WTC11 (cell line): ENCODE results near the gene CLMN. TPM values are rescaled to one million over a fixed set of nuclear protein-coding genes. Genes with fewer than 3 reads are reported as not detected.

Experiments used
- ATAC-seq: fragments of 200-7000 bp; cut with Tn5 transposase; 2 replicates; pipeline ENCODE4 v1.10.0; 2021; ENCODE audit warnings: mild to moderate bottlenecking, moderate library complexity
- CTCF ChIA-PET: fragments of 300-600 bp; sonication (Branson Sonifier 250); formaldehyde crosslinking; loops from one replicate; lab custom pipeline; 2021; ENCODE audit warnings: antibody characterized with exemption; lab: Charles Lee
- POLR2A ChIA-PET: fragments of 350-600 bp; sonication (Branson Sonifier 250); formaldehyde crosslinking; loops from one replicate; lab custom pipeline; 2021; ENCODE audit warnings: antibody characterized with exemption; lab: Charles Lee
- DNase-seq: peaks from one replicate; pipeline ENCODE4 v3.0.0; 2021; ENCODE audit warnings: low spot score
- H3K27ac Mint-ChIP-seq: 2 replicates; pipeline ENCODE4 v1.8.0; 2021; ENCODE audit warnings: mixed read lengths
- H3K27me3 Mint-ChIP-seq: 2 replicates; pipeline ENCODE4 v1.8.0; 2021; ENCODE audit warnings: low read depth, mild to moderate bottlenecking, moderate library complexity, mixed read lengths
- H3K36me3 Mint-ChIP-seq: 2 replicates; pipeline ENCODE4 v1.8.0; 2021; ENCODE audit warnings: mixed read lengths
- H3K4me1 Mint-ChIP-seq: 2 replicates; pipeline ENCODE4 v1.8.0; 2022; ENCODE audit warnings: mixed read lengths
- H3K4me3 Mint-ChIP-seq: 2 replicates; pipeline ENCODE4 v1.8.0; 2021; ENCODE audit warnings: mild to moderate bottlenecking, moderate library complexity, mixed read lengths
- H3K9me3 Mint-ChIP-seq: 2 replicates; pipeline ENCODE4 v1.8.0; 2021; ENCODE audit warnings: mixed read lengths
- ERG ChIP-seq: fragments of 250-450 bp; sonication (Bioruptor Pico); IDR thresholded peaks from 2 replicates; pipeline ENCODE4 v1.8.0; 2021; ENCODE audit warnings: mild to moderate bottlenecking
- HMGXB4 ChIP-seq: sonication (generic); formaldehyde crosslinking; IDR thresholded peaks from 2 replicates; pipeline ENCODE4 v1.8.1; 2023; ENCODE audit warnings: mild to moderate bottlenecking, moderate library complexity, missing genetic modification reagents
- MYBL2 ChIP-seq: sonication (generic); formaldehyde crosslinking; IDR thresholded peaks from 2 replicates; pipeline ENCODE4 v1.8.1; 2023; ENCODE audit warnings: mild to moderate bottlenecking, moderate library complexity, missing genetic modification reagents
- NR2C2 ChIP-seq: sonication (generic); formaldehyde crosslinking; IDR thresholded peaks from 2 replicates; pipeline ENCODE4 v1.8.0; 2022; ENCODE audit warnings: mild to moderate bottlenecking, missing genetic modification reagents
- PRRX2 ChIP-seq: fragments of 250-450 bp; sonication (Bioruptor Pico); IDR thresholded peaks from 2 replicates; pipeline ENCODE4 v1.8.0; 2021; ENCODE audit warnings: mild to moderate bottlenecking
- SMAD4 ChIP-seq: sonication (generic); formaldehyde crosslinking; IDR thresholded peaks from 2 replicates; pipeline ENCODE4 v1.8.0; 2022; ENCODE audit warnings: mild to moderate bottlenecking, missing genetic modification reagents
- USF1 ChIP-seq: sonication (generic); formaldehyde crosslinking; IDR thresholded peaks from 2 replicates; pipeline ENCODE4 v1.8.0; 2022; ENCODE audit warnings: mild to moderate bottlenecking, missing genetic modification reagents
- ZMAT4 ChIP-seq: fragments of 250-450 bp; sonication (Bioruptor Pico); IDR thresholded peaks from 2 replicates; pipeline ENCODE4 v1.9.0; 2021; ENCODE audit warnings: mild to moderate bottlenecking
- ZNF219 ChIP-seq: sonication (generic); formaldehyde crosslinking; IDR thresholded peaks from 2 replicates; pipeline ENCODE4 v1.8.0; 2023; ENCODE audit warnings: missing genetic modification reagents, mild to moderate bottlenecking, borderline replicate concordance
- ZNF263 ChIP-seq: sonication (generic); formaldehyde crosslinking; IDR thresholded peaks from 2 replicates; pipeline ENCODE4 v1.8.1; 2022; ENCODE audit warnings: low read depth, mild to moderate bottlenecking, moderate library complexity, missing genetic modification reagents
- total RNA-seq: library from RNA; stranded (reverse); gene quantifications from 3 replicates; pipeline ENCODE4 v1.2.3, GENCODE V29; 2021
- TF ChIP-seq, protein P1 (sequence below): fragments of 200-600 bp; IDR thresholded peaks from 2 replicates; pipeline ENCODE4 v1.8.0; 2022; ENCODE audit warnings: antibody characterized with exemption
- TF ChIP-seq, protein P2 (sequence below): sonication (generic); formaldehyde crosslinking; IDR thresholded peaks from 2 replicates; pipeline ENCODE4 v1.8.1; 2023; ENCODE audit warnings: mild to moderate bottlenecking, missing genetic modification reagents, moderate library complexity
- TF ChIP-seq, protein P3 (sequence below): sonication (generic); formaldehyde crosslinking; IDR thresholded peaks from 2 replicates; pipeline ENCODE4 v1.8.0; 2022; ENCODE audit warnings: mild to moderate bottlenecking, missing genetic modification reagents

Gene CLMN
- total RNA-seq, 1 experiment from 2014 or later = 12.2 TPM

- no peak for TF ChIP-seq PRRX2 (CRISPR knock-in tag)
- TF ChIP-seq, protein P1, sequence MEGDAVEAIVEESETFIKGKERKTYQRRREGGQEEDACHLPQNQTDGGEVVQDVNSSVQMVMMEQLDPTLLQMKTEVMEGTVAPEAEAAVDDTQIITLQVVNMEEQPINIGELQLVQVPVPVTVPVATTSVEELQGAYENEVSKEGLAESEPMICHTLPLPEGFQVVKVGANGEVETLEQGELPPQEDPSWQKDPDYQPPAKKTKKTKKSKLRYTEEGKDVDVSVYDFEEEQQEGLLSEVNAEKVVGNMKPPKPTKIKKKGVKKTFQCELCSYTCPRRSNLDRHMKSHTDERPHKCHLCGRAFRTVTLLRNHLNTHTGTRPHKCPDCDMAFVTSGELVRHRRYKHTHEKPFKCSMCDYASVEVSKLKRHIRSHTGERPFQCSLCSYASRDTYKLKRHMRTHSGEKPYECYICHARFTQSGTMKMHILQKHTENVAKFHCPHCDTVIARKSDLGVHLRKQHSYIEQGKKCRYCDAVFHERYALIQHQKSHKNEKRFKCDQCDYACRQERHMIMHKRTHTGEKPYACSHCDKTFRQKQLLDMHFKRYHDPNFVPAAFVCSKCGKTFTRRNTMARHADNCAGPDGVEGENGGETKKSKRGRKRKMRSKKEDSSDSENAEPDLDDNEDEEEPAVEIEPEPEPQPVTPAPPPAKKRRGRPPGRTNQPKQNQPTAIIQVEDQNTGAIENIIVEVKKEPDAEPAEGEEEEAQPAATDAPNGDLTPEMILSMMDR = no peak
- no peak for TF ChIP-seq NR2C2 (CRISPR knock-in tag)
Observed at GRCh38 chr14:95157048-95157326, 162.7 kb downstream of the CLMN start (continued).

DNA sequence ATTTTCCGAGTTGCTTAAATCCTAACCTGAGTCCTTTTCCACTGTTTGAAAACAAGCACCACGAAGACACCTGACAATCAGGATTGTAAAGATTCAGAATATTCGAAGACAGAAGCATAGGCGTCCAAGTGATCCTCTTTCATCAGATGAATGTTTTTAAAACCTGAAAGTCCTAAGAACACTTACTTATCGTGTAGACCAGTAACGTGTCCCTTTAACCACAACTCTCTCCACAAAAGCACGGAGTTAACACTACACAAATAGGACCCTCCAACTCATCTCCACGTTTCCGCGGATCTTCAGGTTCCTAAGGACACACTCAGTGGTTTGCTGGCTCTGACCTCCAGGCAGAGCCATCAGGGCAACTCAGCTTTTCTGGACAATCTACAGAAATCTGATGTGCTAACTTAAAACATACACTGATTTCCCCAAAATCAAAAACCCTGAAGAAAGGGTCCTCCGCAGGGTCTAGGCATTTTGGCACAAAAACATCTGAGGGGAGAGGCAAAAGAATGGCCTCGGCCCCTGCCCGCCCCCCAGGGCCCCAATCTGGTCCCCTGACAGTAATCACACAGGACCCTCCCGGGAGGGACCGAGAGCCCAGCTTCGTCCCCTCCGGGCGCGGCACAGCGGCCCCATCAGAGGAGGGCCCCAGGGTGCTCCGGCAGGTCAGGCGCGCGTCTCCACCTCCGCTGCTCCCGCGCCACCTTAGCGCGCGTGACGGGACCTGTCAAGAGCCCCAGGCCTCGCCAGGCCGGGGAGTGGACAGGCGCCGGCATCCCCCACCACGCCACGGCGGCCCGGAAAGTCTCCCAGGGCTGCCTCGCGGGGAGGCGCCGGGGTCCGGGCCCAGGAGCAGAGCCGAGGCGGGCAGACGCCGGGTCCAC, 163.3 kb downstream of the CLMN start:
- DNase-seq (peak; percentile 19), ATAC-seq (no peak)
- H3K4me3 Mint-ChIP-seq = peak overlapping the region; percentile 83
- peak overlapping the region; percentile 38; the same call in 1 of the 2 replicates for H3K27ac Mint-ChIP-seq
- ChIA-PET CTCF (no interaction called here), POLR2A (no interaction called here)
- peaks cover 45% of the 10 kb centered on the region for H3K4me1 Mint-ChIP-seq
- no peak for TF ChIP-seq USF1 (CRISPR knock-in tag)
- TF ChIP-seq ZNF263 (CRISPR knock-in tag) = no peak
- no peak for TF ChIP-seq ERG (CRISPR knock-in tag)
- TF ChIP-seq, protein P2, sequence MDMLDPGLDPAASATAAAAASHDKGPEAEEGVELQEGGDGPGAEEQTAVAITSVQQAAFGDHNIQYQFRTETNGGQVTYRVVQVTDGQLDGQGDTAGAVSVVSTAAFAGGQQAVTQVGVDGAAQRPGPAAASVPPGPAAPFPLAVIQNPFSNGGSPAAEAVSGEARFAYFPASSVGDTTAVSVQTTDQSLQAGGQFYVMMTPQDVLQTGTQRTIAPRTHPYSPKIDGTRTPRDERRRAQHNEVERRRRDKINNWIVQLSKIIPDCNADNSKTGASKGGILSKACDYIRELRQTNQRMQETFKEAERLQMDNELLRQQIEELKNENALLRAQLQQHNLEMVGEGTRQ (CRISPR knock-in tag) = no peak
- peak; percentile 45; the same call in 1 of the 2 replicates for TF ChIP-seq MYBL2 (CRISPR knock-in tag)
- 0 out of 2 replicates have a peak, but pooled peaks cover 3% of the 10 kb centered on the region for H3K36me3 Mint-ChIP-seq
- H3K27me3 Mint-ChIP-seq = no peaks in the 10 kb centered on the region; the same call in 1 of the 2 replicates
- peaks cover 4% of the 10 kb centered on the region; the same call in 1 of the 2 replicates for H3K9me3 Mint-ChIP-seq

DNA sequence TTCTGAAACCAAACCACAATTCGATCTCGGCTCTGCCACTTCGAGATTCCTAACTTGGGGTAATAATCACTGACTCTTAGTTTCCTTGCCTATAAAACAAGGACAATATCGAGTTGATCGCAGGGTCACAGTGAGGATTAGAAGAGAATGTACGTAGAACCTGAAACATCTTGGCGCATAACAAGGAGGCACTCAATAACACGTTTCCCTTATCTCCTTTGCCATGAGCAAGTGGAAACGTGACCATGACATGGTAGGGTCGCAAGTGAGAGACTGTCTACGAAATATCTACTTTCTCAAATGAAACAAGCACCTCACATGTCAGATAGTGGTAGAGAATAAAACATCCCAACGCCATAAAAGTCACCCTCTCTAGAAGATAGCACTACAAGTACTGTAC, 164.7 kb downstream of the CLMN start:
- Mint-ChIP-seq H3K4me1 (peaks cover 49% of the 10 kb centered on the region), H3K9me3 (peaks cover 4% of the 10 kb centered on the region; the same call in 1 of the 2 replicates), H3K4me3 (peak overlapping the region; percentile 83), H3K27me3 (no peaks in the 10 kb centered on the region; the same call in 1 of the 2 replicates), H3K27ac (peak overlapping the region; percentile 35; the same call in 1 of the 2 replicates), H3K36me3 (0 out of 2 replicates have a peak, but pooled peaks cover 3% of the 10 kb centered on the region)
- POLR2A ChIA-PET = interaction anchor here (0.7 kb wide), 1 partner anchor 10 kb away, joined by 5 read pairs; no protein-coding TSS in a partner anchor
- no peak for ATAC-seq
- CTCF ChIA-PET = no interaction called here
- no peak for DNase-seq
- TF ChIP-seq, protein P3, sequence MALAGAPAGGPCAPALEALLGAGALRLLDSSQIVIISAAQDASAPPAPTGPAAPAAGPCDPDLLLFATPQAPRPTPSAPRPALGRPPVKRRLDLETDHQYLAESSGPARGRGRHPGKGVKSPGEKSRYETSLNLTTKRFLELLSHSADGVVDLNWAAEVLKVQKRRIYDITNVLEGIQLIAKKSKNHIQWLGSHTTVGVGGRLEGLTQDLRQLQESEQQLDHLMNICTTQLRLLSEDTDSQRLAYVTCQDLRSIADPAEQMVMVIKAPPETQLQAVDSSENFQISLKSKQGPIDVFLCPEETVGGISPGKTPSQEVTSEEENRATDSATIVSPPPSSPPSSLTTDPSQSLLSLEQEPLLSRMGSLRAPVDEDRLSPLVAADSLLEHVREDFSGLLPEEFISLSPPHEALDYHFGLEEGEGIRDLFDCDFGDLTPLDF (CRISPR knock-in tag) = no peak
- TF ChIP-seq SMAD4 (no peak), HMGXB4 (CRISPR knock-in tag) (no peak), ZNF219 (CRISPR knock-in tag) (no peak), ZMAT4 (CRISPR knock-in tag) (no peak)
